ENCODE measurements around the gene CDK11A.
"Not testable (repeated sequence)": the region's sequence is repeated elsewhere in the genome, so short reads cannot be mapped to it uniquely, and the experiment has no call there.

The CDK11A gene

DNA sequence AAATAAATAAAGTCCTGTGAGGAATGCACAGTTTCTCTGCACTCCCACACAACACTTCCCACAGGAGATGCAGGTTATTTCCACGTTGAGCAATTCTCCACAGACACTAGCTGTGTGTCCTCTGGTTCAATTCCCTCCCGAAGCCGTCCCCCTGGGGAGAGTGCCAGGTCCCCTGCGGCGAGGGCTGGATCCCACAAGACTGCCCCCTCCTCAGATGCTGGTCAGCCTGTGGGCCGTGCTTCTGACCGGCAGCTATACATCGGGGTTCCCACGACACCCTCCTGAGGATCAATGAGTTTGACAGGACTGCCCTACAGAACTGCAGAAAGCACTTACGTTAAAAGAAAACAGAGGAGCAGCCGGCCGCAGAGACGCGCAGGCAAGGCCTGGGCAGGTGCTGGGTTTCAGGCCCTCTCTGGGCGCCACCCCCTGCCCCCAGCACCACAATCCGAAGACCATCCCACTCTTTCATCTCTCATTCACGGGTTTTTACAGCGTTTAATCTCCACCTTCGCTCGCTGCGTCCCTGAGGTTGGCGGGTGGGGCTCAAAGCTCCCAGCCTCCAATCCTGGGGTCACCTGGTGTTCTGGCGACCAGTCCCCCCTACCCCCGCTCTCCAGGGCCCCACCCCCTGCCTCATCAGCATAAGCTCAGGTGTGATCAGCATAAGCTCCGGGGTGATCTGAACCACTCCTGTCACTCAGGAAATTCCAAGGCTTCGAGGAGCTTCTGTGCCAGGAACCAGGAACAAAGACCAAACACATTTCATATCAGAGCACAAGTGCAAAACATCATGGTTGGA lies 40.9 kb downstream of the CDK11A start:
- no peak for DNase-seq

DNA sequence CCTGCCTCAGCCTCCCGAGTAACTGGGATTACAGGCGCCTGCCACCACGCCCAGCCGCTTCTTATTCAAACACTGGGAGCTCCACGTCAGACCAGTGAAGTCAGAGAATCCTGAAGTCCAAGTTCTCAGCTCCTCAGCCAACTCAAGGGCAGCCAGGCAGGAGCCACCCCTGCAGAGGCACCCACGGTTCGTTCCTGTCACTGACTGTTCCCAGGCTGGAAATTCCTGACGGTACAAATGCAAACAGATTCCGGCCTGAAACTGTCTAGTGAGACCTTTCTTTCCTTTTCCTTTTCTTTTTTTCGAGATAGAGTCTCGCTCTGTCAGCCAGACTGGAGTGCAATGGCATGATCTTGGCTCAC lies 43.3 kb downstream of the CDK11A start:
- DNase-seq: no peak

DNA sequence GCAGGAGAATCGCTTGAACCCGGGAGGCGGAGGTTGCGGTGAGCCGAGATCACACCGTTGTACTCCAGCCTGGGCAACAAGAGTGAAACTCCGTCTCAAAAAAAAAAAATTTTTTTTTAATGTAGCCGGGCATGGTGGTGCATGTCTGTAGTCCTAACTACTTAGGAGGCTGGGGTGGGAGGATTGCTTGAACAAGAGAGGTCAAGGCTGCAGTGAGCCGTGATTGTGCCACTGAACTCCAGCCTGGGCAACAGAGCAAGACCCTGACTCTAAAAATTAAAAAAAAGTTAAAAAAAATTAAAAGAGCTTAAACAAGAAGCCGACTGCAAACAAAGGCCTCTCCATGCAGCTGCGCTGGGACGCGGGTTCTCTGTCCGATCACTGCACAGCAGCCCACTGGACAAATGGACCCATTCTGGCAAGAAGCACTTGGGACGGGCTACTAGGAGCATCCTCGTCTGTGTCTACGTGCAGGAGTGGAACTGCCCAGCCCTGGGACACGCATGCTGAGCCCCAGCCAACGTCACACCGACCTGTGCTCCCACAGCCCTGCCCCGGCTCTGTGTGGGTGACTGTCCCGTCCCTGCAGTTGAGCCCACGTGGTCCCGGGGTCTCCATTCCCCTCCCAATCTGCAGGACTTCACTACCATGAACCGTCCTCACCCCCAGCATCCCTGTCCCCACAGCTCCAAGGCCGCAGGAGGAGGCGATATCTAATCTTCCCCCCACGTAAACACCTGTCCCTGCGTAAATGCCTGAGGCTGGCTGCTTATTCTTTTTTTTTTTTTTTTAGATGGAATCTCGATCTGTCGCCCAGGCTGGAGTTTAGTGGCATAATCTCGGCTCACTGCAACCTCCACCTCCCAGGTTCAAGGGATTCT lies 43.9 kb downstream of the CDK11A start:
- DNase-seq: no peak

DNA sequence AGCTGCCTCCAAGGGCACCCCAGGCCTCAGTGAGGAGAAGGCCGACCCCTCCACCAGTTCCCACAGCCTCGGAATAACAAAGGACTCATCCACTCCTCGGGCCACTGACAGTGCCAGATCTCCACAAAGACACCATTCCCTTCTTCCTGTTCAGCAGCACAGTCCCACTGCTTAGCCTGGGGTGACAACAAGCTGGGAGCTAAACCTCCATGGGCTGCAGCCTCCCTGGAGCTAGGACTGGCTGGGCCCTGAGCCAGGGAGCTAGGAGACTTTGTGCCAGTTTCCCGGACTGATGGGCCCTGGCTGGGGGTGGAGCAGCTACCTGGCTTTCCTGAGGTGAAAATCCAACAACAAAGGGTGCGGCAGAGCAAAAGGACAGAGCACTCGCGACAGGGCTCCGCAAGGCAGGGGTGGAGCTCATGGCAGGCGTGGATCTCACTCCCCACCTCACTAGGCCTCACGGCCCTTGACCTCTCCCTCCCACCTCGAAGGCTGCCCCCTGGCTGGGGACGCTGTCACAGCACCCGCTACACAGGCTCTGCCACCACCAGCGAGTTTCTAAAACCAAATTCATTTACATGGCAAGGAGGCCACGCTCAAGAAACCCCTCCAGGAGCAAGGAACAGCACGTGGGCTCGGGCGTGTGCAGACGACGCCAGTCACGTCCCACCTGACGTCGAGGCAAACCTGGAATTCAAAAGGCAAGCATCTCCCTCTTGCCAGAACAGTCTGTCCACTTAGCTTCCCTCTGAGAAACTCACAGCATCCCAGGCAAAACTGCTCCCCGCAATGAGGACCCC lies 45.4 kb downstream of the CDK11A start:
- peak in 1 of 5 donors; percentile 31 for DNase-seq

DNA sequence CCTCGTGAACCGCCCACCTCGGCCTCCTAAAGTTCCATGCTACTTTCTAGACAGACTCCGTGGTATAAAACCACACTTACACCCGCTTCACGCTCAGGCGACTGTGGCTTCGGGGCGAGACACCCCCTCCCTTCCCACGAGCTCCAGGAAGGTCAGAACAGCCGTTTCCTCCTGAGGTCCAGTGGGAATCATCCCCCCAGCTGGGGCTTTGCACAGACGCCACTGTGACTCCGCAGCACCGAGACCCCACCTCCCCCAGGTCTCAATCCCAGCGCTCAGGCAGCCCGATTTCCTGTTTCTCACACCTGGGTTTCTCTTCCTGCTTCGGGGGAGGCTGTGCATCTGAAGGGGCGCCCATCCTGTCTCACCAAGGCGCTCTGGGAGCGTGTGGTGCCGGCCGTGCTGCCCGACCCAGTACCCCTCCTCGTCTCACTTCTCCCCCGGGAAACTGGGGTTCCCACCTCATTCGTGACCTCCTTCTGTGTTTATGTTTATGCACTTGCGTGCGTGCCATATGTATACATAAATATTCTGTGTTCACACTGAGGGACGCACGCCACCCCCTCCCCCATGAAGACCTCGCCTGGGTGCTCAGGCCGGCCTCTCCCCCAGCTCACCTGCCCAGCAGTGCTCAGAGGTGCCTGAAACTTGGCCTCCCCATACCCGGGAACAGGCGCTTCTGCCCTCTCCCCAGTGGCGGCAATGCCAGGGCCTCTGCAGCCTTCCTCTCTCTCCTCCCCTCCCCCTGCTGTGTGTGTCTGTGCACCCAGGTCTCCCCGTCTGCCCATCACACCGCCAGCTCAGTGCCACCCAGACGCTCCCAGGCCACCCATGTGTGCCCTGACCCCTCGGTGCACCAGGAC lies 46.2 kb downstream of the CDK11A start:
- peak in 4 of 5 donors; percentile 24 to 52 (median 42) for DNase-seq

DNA sequence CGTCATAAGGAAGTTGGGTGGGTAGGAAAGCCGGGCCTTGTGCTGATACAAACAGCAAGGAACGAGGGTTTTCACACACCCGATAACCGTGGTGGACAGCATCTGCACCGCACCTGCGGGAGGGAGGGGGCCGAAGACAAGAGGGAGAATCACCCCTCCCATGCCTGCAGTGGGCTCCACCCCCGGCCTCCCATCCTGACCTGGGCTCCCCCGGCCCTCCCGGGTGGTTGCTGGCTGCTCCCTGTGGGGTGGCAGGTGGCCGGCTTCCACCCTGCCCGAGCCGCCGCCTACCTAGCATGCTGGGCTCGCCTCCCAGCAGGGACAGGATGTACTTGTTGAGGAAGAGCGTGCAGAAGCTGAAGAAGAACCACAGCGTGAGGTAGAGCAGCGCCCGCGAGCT lies 48.1 kb downstream of the CDK11A start:
- DNase-seq: not testable (repeated sequence)

DNA sequence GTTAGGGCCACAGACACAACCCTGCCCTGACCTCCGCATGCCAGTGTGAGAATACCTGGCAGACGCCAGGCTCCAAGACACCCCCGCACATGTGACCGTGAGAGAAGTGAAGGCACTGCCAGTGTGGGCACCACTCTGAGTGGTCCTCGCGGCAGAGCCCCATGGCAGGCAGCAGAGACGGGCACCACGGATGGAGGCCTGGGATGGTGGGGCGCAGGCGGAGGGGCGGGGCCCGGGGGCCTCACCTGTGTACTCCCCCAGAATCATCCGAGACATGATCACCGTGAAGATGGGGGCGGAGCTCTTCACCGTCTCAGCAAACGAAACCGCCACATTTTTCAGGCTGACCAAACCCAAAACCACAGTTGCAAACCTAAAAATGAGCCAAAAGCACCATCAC lies 48.9 kb downstream of the CDK11A start:
- DNase-seq: not testable (repeated sequence)

DNA sequence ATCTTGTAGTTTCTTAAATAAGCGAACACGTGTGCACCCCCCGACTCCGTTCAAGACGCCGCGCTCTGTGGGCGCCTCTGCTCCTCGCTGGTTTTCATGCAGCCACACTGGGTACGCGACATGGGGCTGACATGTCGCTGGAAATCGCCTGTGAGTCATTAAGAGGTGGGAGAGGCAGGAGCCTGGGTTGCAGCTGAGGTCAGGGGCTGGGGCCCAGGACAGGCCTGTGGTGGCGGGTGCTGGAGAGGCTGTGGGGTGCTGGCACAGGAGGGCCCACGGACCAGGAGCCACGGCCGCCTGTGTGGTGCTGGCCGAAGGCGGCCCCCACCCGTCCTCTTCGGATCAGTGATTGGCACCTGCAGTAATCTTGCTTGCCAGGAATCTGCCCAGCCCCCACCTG lies 49.4 kb downstream of the CDK11A start:
- DNase-seq: not testable (repeated sequence)

DNA sequence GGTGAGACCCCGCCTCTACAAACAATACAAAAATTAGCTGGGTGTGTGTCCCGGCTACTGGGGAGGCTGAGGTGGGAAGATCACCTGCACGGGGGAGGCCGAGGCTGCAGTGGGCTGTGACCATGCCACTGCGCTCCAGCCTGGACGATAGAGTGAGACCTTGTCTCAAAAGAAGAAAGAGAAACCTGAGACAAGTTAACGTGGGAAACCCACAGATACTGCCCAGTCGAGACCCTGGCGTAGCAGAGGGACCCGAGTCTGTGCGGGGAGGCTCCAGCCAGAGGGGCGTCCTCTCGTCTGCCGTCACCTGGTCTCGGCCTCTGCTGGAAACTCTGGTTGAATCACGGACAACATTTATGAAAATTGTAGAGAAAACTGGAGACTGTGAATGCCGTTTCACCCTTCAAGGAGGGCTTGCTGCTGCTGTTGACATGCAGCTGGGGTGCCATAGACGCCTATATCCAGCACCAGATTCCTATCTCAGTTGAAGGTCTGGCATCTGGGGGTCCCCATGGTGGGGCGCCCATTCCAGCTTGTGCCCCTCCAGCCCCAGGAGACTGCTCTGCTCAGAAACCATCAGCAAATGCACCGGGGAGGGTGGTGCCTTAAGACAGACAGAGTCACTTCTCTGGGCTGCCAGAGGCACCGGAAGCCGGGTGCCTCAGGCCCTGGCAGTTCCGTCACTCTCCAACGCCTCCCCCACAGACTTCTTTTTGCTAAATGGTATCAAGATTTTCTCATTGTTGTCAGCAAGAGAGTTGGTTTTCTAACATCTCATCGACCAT lies 51.8 kb downstream of the CDK11A start:
- no peak for DNase-seq

DNA sequence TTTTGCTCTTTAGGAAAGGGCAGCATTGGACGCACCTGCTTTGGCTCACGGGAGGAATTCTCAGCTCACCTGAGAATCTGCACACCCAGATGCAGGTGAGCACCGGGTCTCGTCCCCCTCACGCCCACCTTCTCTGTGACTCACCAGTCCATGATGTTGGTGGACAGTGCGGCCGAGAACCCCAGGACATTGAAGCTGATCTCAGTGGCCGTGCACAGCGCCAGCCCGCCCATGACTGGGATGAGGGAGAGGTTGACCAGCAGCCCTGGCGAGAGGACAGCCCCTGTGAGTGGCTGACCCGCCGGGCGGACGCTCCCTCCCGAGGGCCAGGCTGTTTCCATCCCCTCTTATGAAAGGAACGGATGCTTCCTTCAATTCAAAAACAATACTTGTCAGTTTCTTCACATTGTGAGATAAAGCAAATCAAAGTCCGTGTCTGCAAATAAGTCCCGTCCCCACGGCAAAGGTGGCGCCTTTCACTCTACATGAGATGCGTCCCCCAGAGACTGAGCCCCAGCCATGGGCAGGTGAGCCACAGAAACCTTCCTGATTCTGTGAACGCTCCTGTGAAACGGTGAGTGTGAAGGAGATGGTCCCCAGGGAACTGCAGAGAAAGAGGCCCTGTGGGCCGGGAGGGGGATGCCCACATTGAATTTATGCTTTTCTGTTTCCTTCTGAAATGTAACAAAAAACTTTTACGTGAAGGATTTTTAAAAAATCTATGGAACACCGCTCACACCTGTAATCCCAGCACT lies 52.6 kb downstream of the CDK11A start:
- DNase-seq: no peak

DNA sequence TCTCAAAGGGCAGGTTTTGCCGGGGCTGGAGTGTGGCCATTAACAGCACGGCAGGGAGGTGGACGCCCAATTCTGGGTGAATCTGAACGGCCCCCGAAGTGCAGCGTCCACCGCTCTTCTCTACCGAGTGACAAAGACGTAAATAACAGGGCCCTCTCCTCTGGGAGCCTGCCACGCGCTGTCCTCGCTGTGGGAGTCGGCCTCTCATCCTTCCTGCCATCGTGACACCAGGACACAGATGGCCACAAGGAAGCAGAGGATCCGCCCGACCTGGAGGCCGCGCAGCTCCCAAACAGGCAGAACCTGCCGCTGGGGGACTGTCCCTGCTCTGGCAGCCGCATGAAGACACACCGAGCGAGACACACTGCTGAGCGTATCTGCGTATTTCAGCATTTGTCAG lies 53.3 kb downstream of the CDK11A start:
- no peak for DNase-seq

DNA sequence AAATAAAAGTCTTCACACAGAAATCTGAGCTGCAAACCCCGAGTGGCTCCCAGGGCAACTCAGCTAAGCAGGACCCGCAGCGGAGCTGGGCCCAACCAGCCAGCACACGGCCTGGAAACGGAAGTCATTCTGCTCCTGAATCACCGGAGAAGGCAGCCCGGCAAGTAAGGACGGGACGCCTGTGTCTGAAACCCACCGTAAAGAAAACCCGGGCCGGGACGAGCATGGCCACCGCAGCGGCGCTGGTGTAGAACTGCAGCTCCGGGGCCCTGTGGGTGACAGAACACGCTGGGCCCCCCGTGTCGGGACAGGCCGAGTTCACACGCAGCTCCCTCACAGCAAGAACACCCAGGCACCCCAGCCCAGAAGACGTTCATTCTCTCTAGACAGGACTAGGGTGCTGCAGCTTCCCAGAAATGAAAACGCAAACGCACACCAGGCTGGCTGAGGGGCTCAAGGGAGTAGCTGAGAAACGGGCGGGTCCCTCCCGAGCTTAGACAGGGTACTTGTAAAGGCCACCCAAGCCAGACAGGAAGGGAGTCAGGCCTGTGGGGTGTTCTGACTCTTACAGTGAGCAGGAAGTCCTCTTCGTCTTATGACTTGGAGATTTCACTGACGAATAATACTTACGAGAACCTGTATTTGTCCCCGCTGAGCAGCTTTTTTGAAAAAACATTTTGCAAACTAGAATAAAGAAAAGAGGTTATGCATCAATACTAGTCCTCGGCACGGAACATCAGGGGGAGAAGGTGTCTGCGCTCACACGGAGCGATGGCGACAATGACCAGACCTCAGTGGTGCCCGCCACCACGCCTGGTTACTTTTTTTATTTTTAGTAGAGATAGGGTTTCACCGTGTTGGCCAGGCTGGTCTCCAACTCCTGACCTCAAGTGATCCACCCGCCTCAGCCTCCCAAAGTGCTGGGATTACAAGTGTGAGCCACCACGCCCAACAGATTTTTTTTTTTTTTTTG lies 54.4 kb downstream of the CDK11A start:
- DNase-seq: no peak

DNA sequence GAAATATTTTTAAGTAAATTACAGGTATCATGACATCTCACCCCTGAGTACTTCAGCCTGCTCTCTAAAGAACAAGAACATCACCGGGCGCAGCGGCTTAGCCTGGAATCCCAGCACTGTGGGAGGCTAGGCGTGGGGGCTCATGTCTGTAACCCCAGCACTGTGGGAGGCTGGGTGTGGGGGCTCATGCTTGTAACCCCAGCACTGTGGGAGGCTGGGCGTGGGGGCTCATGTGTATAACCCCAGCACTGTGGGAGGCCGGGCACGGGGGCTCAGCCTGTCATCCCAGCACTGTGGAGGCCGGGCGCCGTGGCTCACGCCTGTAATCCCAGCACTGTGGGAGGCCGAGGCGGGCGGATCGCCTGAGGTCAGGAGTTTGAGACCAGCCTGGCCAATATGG lies 57.6 kb downstream of the CDK11A start:
- no peak for DNase-seq

DNA sequence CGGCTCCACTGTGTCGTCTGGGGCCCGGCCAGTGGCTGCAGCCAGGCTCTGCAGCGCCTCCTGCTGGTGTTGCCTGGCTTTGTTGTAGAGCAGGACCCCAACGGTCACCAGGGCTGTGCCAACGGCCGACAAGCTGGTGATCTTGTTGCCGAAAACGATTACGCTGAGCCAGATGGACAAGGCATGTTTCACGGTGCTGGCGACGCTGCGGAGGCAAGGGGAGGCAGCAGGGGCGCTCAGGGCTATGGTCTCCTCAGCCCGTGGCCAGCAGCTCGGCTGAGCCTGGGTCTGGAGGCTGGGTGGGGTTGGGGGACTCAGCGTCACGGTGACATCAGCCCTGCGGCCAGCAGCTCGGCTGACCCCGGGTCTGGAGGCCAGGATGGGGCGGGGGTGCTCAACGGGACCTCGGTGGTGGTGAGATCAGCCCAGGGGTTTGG lies 58.3 kb downstream of the CDK11A start:
- peak in 2 of 5 donors; percentile 17 to 18 for DNase-seq

DNA sequence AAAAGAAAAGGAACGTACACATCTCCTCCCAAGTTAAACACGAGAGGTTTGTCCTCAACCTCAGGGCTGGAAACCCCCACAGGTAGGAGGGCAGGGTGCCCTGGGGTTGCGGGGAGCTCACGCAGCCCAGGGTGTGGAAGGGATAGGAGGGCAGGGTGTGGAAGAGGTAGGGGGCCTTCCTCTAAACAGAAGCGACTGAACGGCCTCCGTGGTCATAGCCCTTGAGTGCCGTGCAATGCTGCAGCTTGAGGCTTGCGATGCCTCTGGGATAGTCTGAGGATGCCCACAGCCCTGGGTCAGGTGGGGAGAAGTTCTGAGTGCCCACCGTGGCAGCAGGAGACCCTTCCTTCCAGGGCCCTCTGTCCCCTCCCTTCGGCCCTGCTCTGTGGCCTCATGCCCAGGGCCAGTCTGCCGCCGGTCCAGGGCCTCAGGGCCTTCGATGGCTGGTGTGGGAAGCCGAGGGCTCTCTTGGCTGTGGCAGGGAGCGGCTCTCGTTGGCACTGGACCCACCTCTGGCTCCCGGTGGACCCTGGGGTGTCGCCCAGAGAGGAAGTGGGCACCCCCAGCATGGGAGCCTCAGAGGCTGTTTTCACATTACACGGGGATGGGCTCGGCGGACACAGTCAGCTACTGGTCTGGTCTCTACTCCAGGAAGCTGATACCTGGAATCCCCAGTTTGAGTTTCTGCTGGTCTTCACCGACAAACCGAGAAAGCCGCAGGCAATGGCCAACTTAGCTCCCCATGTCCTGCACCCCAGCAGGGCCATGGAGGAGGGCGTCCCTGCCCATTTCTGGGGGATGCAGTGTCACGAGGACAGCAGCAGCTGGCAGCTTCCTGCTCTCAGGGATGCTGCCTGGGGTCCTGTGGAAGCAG lies 59.0 kb downstream of the CDK11A start:
- DNase-seq: no peak

DNA sequence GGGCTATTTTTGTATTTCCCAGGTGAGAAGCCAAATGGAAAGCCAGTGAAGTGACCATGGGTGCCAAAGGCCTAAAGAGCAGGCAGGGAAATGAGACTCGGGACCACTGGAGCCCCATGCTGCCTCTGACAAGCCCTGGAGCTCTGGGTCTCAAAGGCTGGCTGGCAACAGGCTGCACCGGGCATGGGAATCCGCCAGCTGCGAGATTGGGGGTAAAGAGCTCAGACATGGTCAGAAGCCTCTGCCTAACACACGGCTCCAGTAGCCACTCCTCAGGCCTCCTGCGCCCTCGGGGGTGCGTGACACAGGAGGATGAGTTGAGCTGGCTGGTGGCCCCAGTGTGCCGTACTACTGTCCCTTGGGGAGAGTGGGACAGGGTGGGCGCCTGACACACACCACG lies 59.8 kb downstream of the CDK11A start:
- not testable (repeated sequence) for DNase-seq

DNA sequence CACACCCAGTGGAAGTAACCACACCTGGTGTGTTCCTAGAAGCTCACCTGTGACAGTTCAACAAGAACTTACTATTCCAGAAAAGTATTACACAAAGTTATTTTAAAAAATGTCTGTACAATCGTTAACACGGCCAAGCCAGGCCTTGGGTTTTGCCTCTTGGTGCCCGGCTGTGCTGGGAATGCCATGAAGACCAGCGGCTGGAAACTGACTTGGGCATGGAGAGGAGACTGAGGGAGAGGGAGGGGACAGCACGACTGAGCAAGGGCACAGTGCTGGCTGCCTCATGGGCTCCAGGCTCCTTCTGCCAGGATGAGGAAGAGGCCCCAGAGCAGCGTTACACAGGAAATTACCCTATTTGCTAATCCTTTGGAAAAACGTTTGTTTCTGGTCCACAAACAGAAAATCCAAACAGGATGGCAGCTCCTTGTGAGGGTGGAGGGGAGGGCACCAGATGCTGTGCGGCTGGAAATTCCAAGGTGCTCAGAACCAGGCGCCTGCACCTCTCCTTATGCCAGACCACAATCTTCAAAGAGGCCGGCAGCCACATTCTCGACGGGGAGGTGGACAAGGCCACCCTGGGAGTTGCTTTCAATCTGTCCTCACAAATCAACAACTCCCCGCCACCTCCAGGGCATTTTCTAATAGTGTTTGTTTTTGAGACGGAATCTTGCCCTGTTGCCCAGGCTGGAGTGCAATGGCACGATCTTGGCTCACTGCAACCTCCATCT lies 61.2 kb downstream of the CDK11A start:
- DNase-seq: not testable (repeated sequence)

Data from T-helper 1 cell (primary cell).